SU-DHL-6 (cell line): ENCODE measurements around the gene NAA10.

Source experiments
- H2AFZ ChIP-seq: fragments of 200-600 bp; sonication (generic); 2 replicates; pipeline ENCODE4 v1.6.1; 2014; ENCODE audit warnings: low read depth, mild to moderate bottlenecking, moderate library complexity, mixed read lengths, antibody characterized with exemption, low read length; ENCODE audit not compliant: severe bottlenecking
- H3F3A ChIP-seq: fragments of 200-600 bp; shearing (Covaris generic); 2 replicates; pipeline ENCODE4 v1.6.0; 2016; ENCODE audit warnings: antibody characterized with exemption, mild to moderate bottlenecking; ENCODE audit not compliant: insufficient read depth
- H3K27ac ChIP-seq: fragments of 200-600 bp; sonication (generic); 2 replicates; pipeline ENCODE4 v1.5.1; 2016; ENCODE audit warnings: low read depth, mild to moderate bottlenecking, low read length, moderate library complexity, mixed read lengths
- H3K27me3 ChIP-seq: fragments of 200-600 bp; sonication (generic), shearing (Covaris generic); 2 replicates; pipeline ENCODE4 v1.6.0; 2014; ENCODE audit warnings: mild to moderate bottlenecking, low read length
- H3K36me3 ChIP-seq: fragments of 200-600 bp; sonication (generic); 2 replicates; pipeline ENCODE4 v1.6.1; 2014; ENCODE audit warnings: mild to moderate bottlenecking, low read length, mixed read lengths
- H3K4me2 ChIP-seq: fragments of 300-600, 200-600 bp; shearing (Covaris generic), sonication (generic); 2 replicates; pipeline ENCODE4 v1.6.0; 2014; ENCODE audit warnings: low read length, low read depth, mild to moderate bottlenecking; ENCODE audit not compliant: poor library complexity, severe bottlenecking
- H3K4me3 ChIP-seq: fragments of 200-600 bp; sonication (generic); 2 replicates; pipeline ENCODE4 v1.5.1; 2014; ENCODE audit warnings: antibody characterized with exemption, low read length, mild to moderate bottlenecking, mixed read lengths; ENCODE audit not compliant: insufficient read depth, poor library complexity, severe bottlenecking
- H3K79me2 ChIP-seq: fragments of 200-600 bp; sonication (generic); 2 replicates; pipeline ENCODE4 v1.6.1; 2014; ENCODE audit warnings: mild to moderate bottlenecking, low read length, moderate library complexity; ENCODE audit not compliant: insufficient read depth
- H3K9ac ChIP-seq: fragments of 200-600 bp; sonication (generic); 2 replicates; pipeline ENCODE4 v1.7.0; 2014; ENCODE audit warnings: mild to moderate bottlenecking, low read length
- H3K9me2 ChIP-seq: fragments of 200-600 bp; sonication (generic); replicated peaks from 2 replicates; pipeline ENCODE4 v1.6.1; 2014; ENCODE audit warnings: low read length; ENCODE audit not compliant: insufficient read depth
- H3K9me3 ChIP-seq: fragments of 200-600 bp; sonication (generic); 2 replicates; pipeline ENCODE4 v1.6.1; 2014; ENCODE audit warnings: low read length, mixed read lengths; ENCODE audit not compliant: insufficient read depth
- H4K20me1 ChIP-seq: fragments of 200-600 bp; sonication (generic); 2 replicates; pipeline ENCODE4 v1.6.1; 2014; ENCODE audit warnings: low read depth, mild to moderate bottlenecking, antibody characterized with exemption, low read length, moderate library complexity, mixed read lengths
- CTCF ChIP-seq: fragments of 200-600 bp; sonication (generic); IDR thresholded peaks from one replicate; pipeline ENCODE4 v1.5.1; 2017; ENCODE audit warnings: antibody characterized with exemption, mild to moderate bottlenecking, low read length, moderate library complexity; ENCODE audit not compliant: insufficient read depth, poor library complexity, severe bottlenecking
- EZH2phosphoT487 ChIP-seq: fragments of 200-600 bp; sonication (generic), shearing (Covaris generic); conservative IDR thresholded peaks from 2 replicates; pipeline ENCODE4 v1.6.1; 2018; ENCODE audit warnings: mild to moderate bottlenecking, antibody characterized with exemption, low read length, moderate library complexity, mixed read lengths

Gene NAA10

GRCh38 chrX:153921070-153921469, 13.8 kb downstream of the NAA10 start:
- peaks cover 16% of the 10 kb centered on the region; the same call in 1 of the 2 replicates for H3K79me2 ChIP-seq
- H3F3A ChIP-seq, result peaks cover 5% of the 10 kb centered on the region
- H3K9me3 ChIP-seq, result no peaks in the 10 kb centered on the region
- H3K4me3 ChIP-seq, result no peak overlapping the region
- H3K4me2 ChIP-seq, result no peak overlapping the region
- no peaks in the 10 kb centered on the region for H3K27me3 ChIP-seq
- H3K9ac ChIP-seq, result no peak overlapping the region
- no peaks in the 10 kb centered on the region for H3K36me3 ChIP-seq
- H4K20me1 ChIP-seq, result no peaks in the 10 kb centered on the region
- no peak overlapping the region for H3K27ac ChIP-seq
- no peak for TF ChIP-seq CTCF
- TF ChIP-seq EZH2phosphoT487, result no peak
- no peak overlapping the region for H2AFZ ChIP-seq
- H3K9me2 ChIP-seq, result no peaks in the 10 kb centered on the region

- H3K9ac ChIP-seq, result no peak overlapping the region
- H3F3A ChIP-seq, result peaks cover under 1% of the 10 kb centered on the region
- no peak overlapping the region for H3K4me2 ChIP-seq
- TF ChIP-seq CTCF (no peak), EZH2phosphoT487 (no peak)
- H3K9me2 ChIP-seq, result no peaks in the 10 kb centered on the region
- H3K27me3 ChIP-seq, result no peaks in the 10 kb centered on the region
- H3K79me2 ChIP-seq, result peaks cover 12% of the 10 kb centered on the region; the same call in 1 of the 2 replicates
- no peaks in the 10 kb centered on the region for H4K20me1 ChIP-seq
- H3K27ac ChIP-seq, result no peak overlapping the region
- no peaks in the 10 kb centered on the region for H3K9me3 ChIP-seq
- H2AFZ ChIP-seq, result no peak overlapping the region
- no peak overlapping the region for H3K4me3 ChIP-seq
- no peaks in the 10 kb centered on the region for H3K36me3 ChIP-seq
Measured at GRCh38 chrX:153920546-153920945, 14.3 kb downstream of the NAA10 start.

- Histone ChIP-seq H4K20me1 (no peaks in the 10 kb centered on the region), H3K9me2 (no peaks in the 10 kb centered on the region), H3K4me2 (no peak overlapping the region), H3K4me3 (no peak overlapping the region), H3K9ac (no peak overlapping the region), H3K27ac (no peak overlapping the region), H3K27me3 (no peaks in the 10 kb centered on the region), H2AFZ (no peak overlapping the region), H3K36me3 (no peaks in the 10 kb centered on the region), H3F3A (no peaks in the 10 kb centered on the region), H3K9me3 (no peaks in the 10 kb centered on the region), H3K79me2 (peaks cover 3% of the 10 kb centered on the region; the same call in 1 of the 2 replicates)
- TF ChIP-seq CTCF (no peak), EZH2phosphoT487 (no peak)
Measured at GRCh38 chrX:153919281-153919680, 15.6 kb downstream of the NAA10 start.
